HG03571 (cell line): ENCODE results near the gene RETREG1.
"Not testable (repeated sequence)": the region's sequence is repeated elsewhere in the genome, so short reads cannot be mapped to it uniquely, and the experiment has no call there.

Source experiments
- ATAC-seq: cut with Tn5 transposase; IDR thresholded peaks from one replicate; pipeline ENCODE4 v1.9.1; 2021; ENCODE audit not compliant: unreplicated experiment

RETREG1 gene

DNA sequence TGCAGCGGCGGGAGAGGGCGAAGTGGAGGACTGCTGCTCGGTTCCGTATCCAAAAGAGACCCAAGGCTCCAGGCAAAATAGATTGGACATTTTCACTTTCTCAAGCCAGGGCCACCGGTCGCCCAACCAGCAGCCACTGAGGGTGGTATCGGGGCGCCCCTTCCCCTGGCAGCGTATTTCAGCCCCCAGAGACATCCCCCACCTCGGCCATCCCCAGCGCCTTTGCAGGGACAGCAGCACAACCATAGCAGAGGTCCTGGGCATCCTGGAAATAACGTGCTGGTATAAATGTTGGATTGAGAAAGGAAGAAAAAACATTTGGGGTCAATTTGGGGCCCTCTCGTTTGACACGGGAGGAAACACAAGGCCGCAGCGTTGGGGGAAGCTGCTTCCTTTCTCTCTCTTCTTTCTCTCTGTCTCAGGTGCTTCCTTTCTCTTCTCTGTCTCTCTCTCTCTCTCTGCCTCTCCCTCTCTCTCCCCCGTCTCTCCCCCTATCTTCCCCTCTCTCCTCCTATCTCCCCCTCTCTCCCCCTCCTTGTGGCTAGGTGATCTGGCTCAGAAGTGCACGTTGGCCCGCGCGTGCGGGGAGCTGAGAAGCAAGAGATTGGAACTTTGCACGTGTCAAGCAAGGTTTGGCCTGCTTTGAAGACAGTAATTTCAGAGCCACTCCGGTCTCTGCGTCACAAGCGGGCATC, 624 bp upstream of the RETREG1 start:
- ATAC-seq: no peak

DNA sequence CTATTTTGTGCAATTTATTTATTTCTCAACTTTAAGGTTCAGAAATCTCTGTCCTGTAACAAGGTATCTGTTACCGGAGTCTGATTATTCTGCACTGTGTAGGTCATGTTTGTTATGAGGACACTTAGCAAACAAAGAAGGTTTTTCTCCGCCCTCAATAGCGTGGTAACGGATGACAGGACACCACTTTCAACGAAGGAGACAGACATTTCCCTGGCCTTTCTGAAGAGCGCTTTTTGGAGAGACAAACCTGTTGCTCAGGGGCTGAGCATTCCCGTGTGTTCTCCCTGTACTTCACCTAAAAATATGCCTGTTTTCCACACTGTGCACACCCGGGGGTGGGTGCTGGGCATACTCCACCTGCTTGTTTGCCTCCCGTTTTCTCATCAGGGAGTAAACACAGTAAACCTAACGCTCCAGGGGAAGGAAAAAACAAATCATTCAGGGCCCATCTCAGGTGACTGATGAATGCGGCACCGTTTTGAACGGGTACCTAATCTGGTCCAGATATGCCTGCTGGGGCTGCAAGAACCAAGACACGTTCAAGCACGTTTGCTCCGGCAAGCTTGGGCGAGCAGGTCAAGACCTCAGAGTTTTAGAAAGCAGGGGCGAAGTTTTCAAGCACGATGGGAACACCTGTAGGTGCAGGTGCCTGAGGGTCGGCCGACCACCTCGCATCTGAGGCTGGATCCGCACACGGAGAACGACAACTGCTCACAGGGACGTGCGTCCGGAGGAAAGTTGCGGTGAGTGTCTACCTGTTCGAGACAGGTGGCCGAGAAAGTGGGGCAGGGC, 859 bp downstream of the RETREG1 start:
- ATAC-seq: no peak

DNA sequence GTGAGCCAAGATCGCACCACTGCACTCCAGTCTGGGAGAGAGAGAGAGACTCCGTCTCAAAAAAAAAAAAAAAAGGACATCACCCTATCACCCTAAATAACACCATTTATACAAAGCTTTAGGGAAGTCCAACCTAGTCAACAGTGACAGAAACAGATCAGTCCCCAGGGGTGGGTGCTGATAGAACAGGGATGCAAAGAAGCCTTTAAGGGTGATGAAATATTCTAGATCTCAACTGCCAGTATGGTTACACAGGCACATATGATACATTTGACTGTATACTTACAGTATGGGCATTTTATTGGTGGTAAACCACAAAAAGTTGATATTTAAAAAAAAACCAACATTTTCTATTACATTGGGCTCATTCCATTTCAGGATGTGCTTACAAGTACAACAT, 4.8 kb downstream of the RETREG1 start:
- no peak for ATAC-seq

DNA sequence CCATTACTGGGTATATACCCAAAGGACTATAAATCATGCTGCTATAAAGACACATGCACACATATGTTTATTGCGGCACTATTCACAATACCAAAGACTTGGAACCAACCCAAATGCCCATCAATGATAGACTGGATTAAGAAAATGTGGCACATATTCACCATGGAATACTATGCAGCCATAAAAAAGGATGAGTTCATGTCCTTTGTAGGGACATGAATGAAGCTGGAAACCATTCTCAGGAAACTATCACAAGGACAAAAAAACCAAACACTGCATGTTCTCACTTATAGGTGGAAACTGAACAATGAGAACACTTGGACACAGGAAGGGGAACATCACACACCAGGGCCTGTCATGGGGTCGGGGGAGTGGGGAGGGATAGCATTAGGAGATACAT, 5.9 kb downstream of the RETREG1 start:
- not testable (repeated sequence) for ATAC-seq

DNA sequence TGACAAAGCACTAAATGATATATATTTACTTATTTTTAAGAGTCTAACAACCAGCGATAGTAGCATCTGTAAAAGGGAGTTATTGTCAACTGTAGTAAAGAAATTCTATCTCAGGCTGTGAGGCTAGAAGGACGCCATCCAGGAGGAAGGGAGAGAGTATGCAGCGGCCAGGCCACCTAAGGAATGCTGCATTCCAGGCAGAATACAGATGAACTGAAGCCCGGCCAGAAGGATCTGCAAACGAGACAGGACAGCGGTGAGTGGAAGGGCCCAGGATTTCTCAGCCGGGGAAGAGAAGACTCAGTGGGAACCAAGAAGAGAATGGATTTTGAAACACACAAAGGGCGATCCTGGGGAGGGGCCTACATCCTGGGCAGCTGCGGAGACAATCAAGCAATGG, 7.4 kb downstream of the RETREG1 start:
- ATAC-seq: no peak

DNA sequence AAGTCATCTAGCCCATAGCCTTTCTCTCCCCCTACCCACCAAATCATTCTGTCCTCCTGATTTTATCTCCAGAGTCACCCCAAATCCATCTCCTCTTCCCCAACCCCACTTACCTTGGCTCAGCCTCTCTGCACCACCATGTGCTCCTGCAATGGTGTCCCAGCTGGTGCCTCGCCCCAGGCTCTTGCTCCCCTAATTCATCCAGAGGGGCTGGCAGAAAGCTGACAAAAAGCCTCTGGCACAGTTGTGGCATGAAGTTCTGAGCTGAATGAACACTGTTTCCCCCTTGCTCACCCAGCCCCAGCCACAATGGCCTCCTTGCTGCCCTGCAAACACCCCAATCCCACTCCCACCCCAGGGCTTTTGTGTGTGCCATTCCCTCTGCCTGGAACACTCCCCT, 10.2 kb downstream of the RETREG1 start:
- ATAC-seq: no peak

DNA sequence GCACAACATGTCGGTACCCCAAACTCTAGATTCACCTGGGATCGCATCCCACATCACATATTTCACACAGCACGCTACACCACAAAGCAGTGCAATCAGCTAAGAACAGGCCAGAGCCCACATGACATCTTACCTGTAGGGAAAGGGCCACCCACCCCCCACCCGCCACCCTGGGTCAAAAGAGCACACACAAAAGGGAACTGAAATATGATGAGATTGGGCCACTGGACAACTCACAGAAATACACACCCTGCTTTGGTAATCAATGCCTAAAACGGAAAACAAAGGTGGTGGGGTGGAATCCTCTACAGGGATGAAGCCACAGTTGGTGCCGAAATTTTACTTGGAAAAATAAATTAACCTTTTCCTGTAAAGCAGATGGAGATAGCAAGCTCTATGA, 13.1 kb downstream of the RETREG1 start:
- ATAC-seq: no peak

DNA sequence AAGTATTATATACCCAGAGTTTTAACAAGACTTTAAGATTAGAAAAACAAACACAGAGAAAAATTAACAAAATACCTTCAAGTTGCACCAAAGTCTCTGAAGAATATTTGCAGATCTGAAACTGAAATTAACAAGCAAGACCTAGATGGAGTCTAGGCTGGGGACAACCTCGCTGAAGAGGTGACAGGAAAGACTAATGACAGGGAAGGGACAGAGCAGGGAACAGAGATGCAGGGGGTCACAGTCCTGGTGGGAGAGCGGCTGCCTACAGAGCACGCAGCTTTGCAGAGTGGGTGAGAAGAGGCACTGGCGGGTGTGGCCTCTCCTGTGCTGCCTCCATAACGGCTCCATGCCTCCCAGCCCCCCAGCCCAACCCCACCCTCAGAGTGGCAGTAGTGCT, 13.5 kb downstream of the RETREG1 start:
- ATAC-seq: no peak

DNA sequence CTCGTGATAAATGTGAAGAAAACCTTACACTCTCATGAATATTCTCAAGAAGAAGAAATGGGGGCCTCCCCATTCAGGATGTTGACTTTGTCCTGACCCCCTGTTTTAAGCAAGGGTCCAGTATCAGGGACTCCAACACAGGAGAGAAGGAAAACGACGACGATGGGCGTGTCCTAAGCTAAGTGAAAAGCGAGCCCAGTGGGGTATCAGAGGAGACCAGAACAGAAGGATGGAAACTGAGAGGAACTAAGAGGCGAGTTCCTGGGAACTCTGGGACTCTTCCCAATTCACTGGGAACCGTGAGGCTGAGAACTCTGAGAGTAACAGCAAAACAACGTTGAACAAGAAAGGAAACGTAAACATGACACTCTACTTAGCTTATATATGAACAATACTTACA, 14.6 kb downstream of the RETREG1 start:
- ATAC-seq: no peak

DNA sequence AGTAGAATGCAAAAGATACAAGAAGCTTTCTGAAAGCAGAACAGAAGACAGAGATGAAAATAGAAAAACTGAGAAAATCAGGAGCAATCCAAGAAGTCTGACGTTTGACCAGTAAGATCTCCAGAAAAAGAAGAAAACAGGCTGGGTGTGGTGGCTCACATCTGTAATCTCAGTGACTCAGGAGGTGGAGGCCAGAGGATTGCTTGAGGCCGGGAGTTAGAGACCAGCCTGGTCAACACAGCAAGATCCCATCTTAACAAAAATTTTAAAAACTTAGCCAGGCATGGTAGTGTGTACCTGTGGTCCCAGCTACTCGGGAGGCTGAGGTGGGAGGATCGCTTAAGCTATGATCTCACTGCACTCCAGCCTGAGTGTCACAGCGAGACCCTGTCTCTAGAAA, 15.9 kb downstream of the RETREG1 start:
- ATAC-seq: no peak

DNA sequence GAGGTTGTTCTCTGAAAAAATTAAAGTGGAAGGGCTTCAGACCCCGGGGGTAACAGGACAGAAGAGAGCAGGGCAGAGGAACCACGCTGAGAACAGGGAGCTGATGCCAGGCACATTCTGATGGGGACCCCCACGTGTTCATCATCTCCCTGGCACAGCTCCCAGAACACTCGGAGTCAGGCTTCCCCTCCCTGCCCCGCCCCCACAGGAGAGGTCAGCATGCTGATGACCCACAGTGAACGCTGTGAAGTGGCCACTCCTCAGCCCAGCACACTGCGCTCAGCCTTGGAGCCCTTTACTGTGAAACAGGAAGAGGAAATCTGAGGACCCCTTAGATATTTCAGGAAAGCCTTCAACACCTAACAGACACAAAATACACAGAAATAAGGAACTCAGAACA, 16.4 kb downstream of the RETREG1 start:
- no peak for ATAC-seq

DNA sequence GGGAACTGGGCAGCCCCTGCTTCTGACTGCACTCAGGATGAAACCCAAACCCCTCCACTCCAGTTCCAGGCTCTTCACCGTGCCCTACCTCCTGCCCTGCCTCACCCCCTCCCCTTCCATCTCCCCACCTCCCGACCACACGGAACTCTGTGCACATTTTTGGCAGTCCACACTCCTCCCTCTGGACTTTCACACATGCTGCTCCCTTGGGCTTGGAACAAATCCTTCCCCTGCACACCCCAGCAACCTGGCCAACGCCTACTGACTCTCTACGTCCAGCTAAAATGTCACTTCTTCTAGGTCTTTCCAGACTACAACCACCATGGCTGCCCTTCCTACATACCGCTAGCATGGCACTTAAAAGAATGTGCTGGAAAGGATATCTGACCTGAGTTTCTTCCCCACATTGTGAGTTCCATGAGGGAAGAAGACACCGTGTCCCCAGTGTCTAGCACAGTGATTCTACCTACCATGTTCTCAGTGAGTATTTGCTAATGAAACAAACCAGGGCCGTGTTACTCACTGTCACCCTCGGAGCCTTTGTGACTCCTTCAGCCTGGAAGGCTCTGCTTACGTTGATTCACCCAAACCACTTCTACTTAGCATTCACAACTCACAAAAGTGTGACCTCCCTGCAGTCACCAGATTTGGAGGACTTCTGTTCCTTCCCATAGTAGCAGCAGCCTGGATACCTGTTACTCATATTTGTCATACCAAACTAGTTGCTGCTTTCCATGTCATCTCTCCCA, 18.7 kb downstream of the RETREG1 start:
- ATAC-seq: no peak

DNA sequence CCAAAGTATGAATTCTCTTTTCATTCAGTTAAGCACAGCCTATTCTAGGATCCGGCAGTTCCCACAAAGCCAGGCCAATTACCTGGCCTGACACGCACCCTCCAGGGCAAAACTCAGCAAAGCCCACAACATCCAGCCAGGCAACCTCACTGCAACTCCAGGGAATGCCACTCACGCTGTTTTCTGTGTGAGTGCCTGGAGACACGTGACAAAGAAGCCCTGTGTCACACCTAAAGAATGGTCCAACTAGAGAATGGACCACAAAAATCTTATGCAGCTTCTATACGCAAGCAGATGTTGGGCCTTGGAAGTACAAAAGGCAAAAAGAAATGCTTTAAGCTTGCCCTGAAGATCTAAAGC, 20.2 kb downstream of the RETREG1 start:
- no peak for ATAC-seq

DNA sequence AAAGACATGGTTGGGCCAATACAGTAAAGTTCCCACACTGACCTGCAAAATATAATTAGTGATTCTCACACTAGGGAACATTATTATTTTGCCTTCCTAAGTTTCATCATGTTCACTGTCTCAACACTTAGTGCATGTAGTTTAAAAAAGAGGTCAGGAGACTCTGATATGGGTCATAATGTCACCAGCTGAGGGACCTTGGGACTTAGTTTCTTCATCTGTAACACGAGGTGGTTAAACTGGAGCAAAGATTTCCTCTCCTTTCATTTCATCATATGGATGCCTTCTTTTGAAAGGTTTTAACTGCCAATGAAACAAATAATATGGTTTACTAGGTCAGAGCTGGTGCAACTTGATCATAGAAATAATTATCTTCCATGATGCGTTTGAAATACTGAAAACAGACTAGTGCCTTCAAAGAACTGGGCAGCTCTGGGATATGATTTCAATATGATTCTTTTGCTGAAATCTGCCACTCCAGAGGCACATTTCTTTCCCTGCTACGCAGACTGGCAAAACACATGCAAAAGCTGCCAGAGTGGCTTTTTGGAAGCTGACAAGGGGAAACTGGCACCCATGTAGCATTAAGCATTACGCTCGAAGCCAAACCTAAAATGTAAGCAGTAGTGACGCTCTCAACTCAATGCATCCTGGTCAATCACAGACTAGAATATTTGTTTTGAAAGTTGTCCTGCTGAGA, 20.8 kb downstream of the RETREG1 start:
- no peak for ATAC-seq

DNA sequence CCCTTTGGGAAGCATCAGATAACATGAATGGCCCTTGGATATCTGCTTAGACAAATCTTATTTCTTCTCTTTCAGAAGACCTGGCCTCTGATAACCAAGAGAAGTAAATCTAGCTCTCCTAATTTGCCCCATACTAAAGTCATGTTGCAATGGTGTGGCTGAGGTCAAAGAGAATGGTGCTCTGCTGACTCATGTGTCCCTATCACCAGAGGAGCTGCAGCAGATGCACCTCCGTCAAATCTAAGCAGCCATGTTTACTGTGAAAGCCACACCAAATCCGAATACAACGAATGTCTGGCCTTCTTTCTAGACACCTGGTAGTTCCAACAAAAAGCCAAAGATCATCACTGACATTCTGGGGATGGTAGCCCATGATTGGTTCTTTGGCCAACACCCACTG, 23.2 kb downstream of the RETREG1 start:
- no peak for ATAC-seq

DNA sequence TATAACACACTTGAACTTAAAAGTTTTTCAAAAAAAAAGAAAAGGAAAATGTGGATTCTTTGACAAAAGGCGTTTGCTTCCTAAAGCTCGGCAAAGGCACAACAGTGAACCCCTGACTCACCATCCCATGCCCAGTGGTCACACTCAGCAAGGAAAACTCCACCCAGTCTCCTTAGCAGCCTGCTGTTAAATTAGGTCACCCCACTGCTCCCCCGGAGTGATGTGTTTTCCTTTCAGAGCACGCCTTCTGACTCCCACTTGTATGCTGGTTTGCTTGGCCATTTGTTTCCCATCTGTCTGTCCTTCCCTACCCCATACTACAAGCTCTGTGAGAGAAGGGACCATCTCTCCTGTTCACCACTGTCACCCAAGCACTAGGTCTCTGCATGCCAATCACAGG, 23.8 kb downstream of the RETREG1 start:
- no peak for ATAC-seq

DNA sequence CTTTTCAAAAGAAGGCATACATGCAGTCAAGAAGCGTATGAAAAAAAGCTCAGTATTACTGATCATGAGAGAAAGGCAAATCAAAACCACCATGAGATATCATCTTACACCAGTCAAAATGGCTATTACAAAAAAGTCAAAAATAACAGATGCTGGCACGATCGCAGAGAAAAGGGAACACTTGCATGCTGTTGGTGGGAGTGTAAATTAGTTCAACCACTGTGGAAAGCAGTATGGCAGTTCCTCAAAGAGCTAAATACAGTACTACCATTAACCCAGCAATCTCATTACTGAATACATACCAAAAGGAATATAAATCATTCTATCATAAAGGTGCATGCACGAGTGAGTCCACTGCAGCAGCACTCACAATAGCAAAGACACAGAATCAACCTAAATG, 24.5 kb downstream of the RETREG1 start:
- no peak for ATAC-seq

DNA sequence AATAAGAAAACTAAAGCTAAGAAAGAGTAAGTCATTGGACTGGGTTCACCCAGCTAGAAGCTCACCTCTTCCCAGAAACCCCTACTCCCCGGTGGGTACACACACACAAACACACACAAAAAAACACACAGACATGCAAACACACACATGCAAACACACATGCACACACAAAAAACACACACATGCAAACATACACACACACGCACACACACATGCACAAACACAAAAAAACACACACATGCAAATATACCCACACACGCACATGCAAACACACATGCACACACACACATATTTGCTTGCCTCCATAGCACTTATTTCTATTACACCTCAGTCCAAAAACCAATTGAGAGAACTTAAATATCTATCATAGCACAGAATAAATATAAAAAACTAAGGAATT, 26.1 kb downstream of the RETREG1 start:
- no peak for ATAC-seq

DNA sequence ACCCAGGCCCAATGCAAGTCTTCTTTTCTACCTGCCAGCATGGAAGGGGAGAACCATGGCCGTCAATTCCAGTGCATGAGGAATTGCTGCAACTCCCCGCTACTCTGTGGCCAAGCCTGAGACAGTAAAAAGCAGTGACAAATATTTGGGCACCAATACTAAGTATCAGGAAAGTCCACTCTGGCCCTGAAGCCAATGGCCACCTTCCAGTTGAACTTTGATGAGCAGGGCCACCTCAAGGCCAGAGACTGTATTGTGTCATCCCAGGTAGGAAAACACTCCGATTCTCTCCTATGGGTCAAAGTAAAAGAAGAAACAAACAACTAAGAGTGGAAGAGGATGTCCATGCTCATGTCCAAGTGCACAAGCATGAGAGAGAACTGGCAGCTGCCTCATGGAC, 27.1 kb downstream of the RETREG1 start:
- ATAC-seq: no peak

DNA sequence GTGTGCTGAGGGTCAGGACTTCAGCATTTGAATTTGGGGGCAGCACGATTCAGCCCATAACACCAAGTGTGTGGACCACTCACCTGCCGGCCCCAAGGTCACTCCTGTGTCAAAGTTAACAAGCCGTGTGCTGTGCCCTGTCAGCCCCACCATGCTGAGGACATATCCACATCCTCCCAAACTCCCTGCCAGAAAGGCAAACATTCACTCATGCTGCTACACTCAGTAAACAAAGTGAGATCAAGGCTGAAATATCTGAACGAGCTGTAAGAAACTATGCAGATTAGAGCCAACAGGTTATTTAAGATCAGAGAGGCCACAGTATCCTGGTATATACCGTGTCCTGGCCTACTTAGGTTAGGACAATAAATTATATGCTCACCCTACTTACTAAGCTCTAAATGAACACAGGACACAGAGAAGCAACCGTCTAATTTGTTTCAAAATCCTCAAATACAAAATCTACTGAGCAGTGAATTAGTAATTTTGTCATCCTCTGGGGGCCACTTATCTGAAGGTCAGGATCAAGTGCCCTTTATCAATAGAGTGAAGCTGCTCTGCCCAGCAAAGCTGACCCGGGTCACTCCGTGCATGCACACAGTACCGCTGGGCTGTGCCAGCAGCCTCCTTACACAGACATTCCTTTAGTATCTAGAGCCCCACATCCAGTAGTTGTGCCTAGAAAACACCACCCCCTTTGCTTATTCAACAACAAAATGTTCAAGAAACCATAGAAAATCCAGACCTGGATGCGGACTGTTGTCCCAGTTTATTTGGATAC, 28.2 kb downstream of the RETREG1 start:
- ATAC-seq: no peak

DNA sequence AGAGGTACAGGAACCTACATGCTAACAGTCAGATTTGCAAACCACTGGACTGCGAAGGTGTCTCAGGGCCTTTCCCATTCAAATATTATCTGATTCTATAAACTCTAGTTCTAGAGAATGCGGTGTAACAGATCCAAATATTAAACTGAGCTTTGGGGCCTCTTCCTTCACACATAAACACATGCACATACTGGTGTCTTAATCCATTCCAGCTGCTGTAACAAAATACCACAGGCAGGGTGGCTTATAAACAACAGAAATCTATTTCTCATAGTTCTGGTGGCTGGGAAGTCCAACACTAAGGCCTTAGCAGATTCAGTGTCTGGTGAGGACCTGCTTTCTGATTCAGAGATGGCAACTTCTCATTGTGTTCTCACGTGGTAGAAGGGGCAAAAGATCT, 30.2 kb downstream of the RETREG1 start:
- no peak for ATAC-seq
